ENCODE data around the gene TMPO. TPM values are rescaled to one million over a fixed set of nuclear protein-coding genes. Genes with fewer than 3 reads are reported as not detected.

Gene TMPO
- total and polyA plus RNA-seq, 10 of the 15 experiments (the other 5 are each of a cell fraction or from before 2014, with no cell fraction given), result 79.8 to 246 (median 179) TPM

- Histone ChIP-seq H3K4me1 (ENCODE audit: control insufficient read depth, insufficient read depth, low read length) (no peaks in the 10 kb centered on the region), H3K4me3 (no peak overlapping the region), H3K9me3 (replicated peaks; ENCODE audit: control insufficient read depth, insufficient read depth, low read length) (no peaks in the 10 kb centered on the region), H3K79me2 (ENCODE audit: control insufficient read depth, insufficient read depth, low read length) (peaks cover 28% of the 10 kb centered on the region), H2AFZ (ENCODE audit: control insufficient read depth, low read depth, low read length) (peak overlapping the region; percentile 27; the same call in 1 of the 2 replicates), H4K20me1 (ENCODE audit: control insufficient read depth, insufficient read depth) (no peaks in the 10 kb centered on the region), H3K4me2 (ENCODE audit: control insufficient read depth, insufficient read depth) (no peak overlapping the region), H3K36me3 (ENCODE audit: control insufficient read depth in 2 of 2, insufficient read depth in 2 of 2, low read length in 1 of 2) (peaks cover 0 to 3% of the 10 kb centered on the region in 2 experiments; a peak in 2 of 4 replicates), H3K9ac (ENCODE audit: control insufficient read depth, insufficient read depth, low read length) (no peak overlapping the region), H3K27ac (ENCODE audit: control insufficient read depth, insufficient read depth) (no peak overlapping the region), H3K27me3 (replicated peaks in 1 of 2; ENCODE audit: control insufficient read depth in 2 of 2, insufficient read depth in 2 of 2, low read length in 1 of 2) (no peaks in the 10 kb centered on the region)
- intact Hi-C loops (cut with micrococcal nuclease; ENCODE audit: unreplicated experiment) (loop anchor here (5.0 kb wide), 1 partner anchor 74 kb away; the partner anchor contains the start of gene TMPO), in situ Hi-C loops (cut with MboI) (no loop called here)
- no TSS peak for BruUV-seq (replicated peaks)
- ChIA-PET POLR2A (interaction anchor here (0.6 kb wide), 3 partner anchors 43 to 165 kb away, joined by 3 to 7 read pairs (median 3); no protein-coding TSS in a partner anchor), CTCF (interaction anchor here (0.7 to 1.0 kb wide), 2 partner anchors 24 to 61 kb away, joined by 4 read pairs; no protein-coding TSS in a partner anchor), SMC1A (ENCODE audit: uncharacterized antibody, unreplicated experiment) (interaction anchor here (0.7 kb wide), 1 partner anchor 31 kb away, joined by 3 read pairs; no protein-coding TSS in a partner anchor), RAD21 (ENCODE audit: unreplicated experiment) (interaction anchor here (1.3 kb wide), 1 partner anchor 59 kb away, joined by 4 read pairs; no protein-coding TSS in a partner anchor)
- FAIRE-seq (no peak), DNase-seq (ENCODE audit: low read depth, low spot score) (no peak), ATAC-seq (no peak)
- WGBS (ENCODE audit: insufficient coverage, insufficient replicate concordance, low lambda C conversion rate, missing lambda C conversion rate), result 82% methylated on average over 4 of the region's 4 CpGs
- TF ChIP-seq RAD21 (IDR thresholded peaks at IDR 0.05; ENCODE audit: insufficient read depth, low read depth, low read length) (peak; percentile 22; the same call in 1 of the 2 replicates), BHLHE40 (IDR thresholded peaks at IDR 0.05; ENCODE audit: borderline replicate concordance in 1 of 2, low read depth in 2 of 2, low read length in 1 of 2) (no peak)
Measured at GRCh38 chr12:98591209-98591608, 75.8 kb downstream of the TMPO start.

GRCh38 chr12:98592825-98593322, 77.5 kb downstream of the TMPO start:
- peak overlapping the region; percentile 60 for H2AFZ ChIP-seq (ENCODE audit: control insufficient read depth, low read depth, low read length)
- H3K9me3 ChIP-seq (replicated peaks; ENCODE audit: control insufficient read depth, insufficient read depth, low read length), result no peaks in the 10 kb centered on the region
- TSS peak; percentile 98 for BruUV-seq (replicated peaks)
- H3K4me3 ChIP-seq, result peak overlapping the region; percentile 70
- ChIA-PET CTCF (interaction anchor here (1.0 to 5.3 kb wide), 11 partner anchors 9 to 406 kb away, joined by 4 to 48 read pairs (median 5); no protein-coding TSS in a partner anchor), SMC1A (ENCODE audit: uncharacterized antibody, unreplicated experiment) (interaction anchor here (0.6 to 7.0 kb wide), 10 partner anchors 27 to 167 kb away, joined by 3 to 54 read pairs (median 7); partner anchors contain the start of gene IKBIP), POLR2A (interaction anchor here (0.6 to 5.1 kb wide), 16 partner anchors 10 to 1710 kb away, joined by 3 to 49 read pairs (median 4); partner anchors contain the start of gene IKBIP), RAD21 (ENCODE audit: unreplicated experiment) (interaction anchor here (0.7 to 5.1 kb wide), 9 partner anchors 18 to 250 kb away, joined by 3 to 27 read pairs (median 5); partner anchors contain the start of genes APAF1 and IKBIP)
- in situ Hi-C loops (cut with MboI), result no loop called here
- H3K4me2 ChIP-seq (ENCODE audit: control insufficient read depth, insufficient read depth), result peak overlapping the region; percentile 5
- H4K20me1 ChIP-seq (ENCODE audit: control insufficient read depth, insufficient read depth), result no peaks in the 10 kb centered on the region; the same call in 1 of the 2 replicates
- H3K4me1 ChIP-seq (ENCODE audit: control insufficient read depth, insufficient read depth, low read length), result no peaks in the 10 kb centered on the region
- peak overlapping the region; percentile 41; the same call in 1 of the 2 replicates for H3K9ac ChIP-seq (ENCODE audit: control insufficient read depth, insufficient read depth, low read length)
- DNase-seq (ENCODE audit: low read depth, low spot score), result no peak
- ATAC-seq, result no peak
- no peak for FAIRE-seq
- H3K36me3 ChIP-seq (ENCODE audit: control insufficient read depth in 2 of 2, insufficient read depth in 2 of 2, low read length in 1 of 2), result peaks cover 0 to 8% of the 10 kb centered on the region in 2 experiments
- H3K27ac ChIP-seq (ENCODE audit: control insufficient read depth, insufficient read depth), result peak overlapping the region; percentile 46
- peaks cover 44% of the 10 kb centered on the region for H3K79me2 ChIP-seq (ENCODE audit: control insufficient read depth, insufficient read depth, low read length)
- intact Hi-C loops (cut with micrococcal nuclease; ENCODE audit: unreplicated experiment), result loop anchor here (1.0 to 5.0 kb wide), 3 partner anchors 51 to 90 kb away; partner anchors contain the start of genes IKBIP and TMPO
- no peaks in the 10 kb centered on the region for H3K27me3 ChIP-seq (replicated peaks in 1 of 2; ENCODE audit: control insufficient read depth in 2 of 2, insufficient read depth in 2 of 2, low read length in 1 of 2)
- WGBS (ENCODE audit: insufficient coverage, insufficient replicate concordance, low lambda C conversion rate, missing lambda C conversion rate), result 33% methylated on average over 9 of the region's 9 CpGs
- TF ChIP-seq CHD2 (IDR thresholded peaks at IDR 0.05; ENCODE audit: borderline replicate concordance, low read depth, low read length), result no peak
- no peak for TF ChIP-seq CREB1 (IDR thresholded peaks at IDR 0.05; ENCODE audit: low read depth)
- no peak for TF ChIP-seq E2F8 (IDR thresholded peaks at IDR 0.05; ENCODE audit: low read depth, partially characterized antibody)
- no peak for TF ChIP-seq NBN (IDR thresholded peaks at IDR 0.05)
- TF ChIP-seq EGR1 (IDR thresholded peaks at IDR 0.05; ENCODE audit: borderline replicate concordance in 1 of 2, low read depth in 2 of 2, low read length in 2 of 2), result no peak
- TF ChIP-seq MLLT1 (IDR thresholded peaks at IDR 0.05), result peak; percentile 95
- no peak for TF ChIP-seq RB1 (IDR thresholded peaks at IDR 0.05; ENCODE audit: borderline replicate concordance)
- 0 out of 2 replicates have a peak, but pooled peaks have one; percentile 48 for TF ChIP-seq PAX8 (IDR thresholded peaks at IDR 0.05)

All from GM12878 (cell line).